GM19025 (cell line): ENCODE data around the gene FOXP2.

Experiments
- ATAC-seq: cut with Tn5 transposase; IDR thresholded peaks from one replicate; pipeline ENCODE4 v1.9.1; 2021; ENCODE audit warnings: mild to moderate bottlenecking, low read depth, moderate library complexity; ENCODE audit not compliant: unreplicated experiment

The FOXP2 gene

DNA sequence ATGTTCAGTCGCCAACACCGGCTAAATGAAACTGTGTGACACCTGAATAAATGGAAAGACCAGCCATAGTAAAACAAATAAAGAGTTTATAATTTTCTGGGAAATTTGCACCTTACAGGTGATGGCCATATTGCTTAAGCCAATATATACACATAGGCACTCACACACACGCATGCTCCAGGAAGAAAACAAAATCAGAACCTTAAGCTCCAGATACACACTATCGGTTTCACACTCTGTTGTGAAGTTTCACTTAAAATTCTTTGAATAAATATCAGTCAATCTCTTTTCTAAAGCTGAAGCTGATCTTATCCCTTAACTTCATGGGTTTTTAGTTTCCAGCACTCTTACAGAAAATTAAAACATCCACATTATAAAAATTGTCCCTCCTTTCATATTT, 280.6 kb downstream of the FOXP2 start:
- no peak for ATAC-seq

DNA sequence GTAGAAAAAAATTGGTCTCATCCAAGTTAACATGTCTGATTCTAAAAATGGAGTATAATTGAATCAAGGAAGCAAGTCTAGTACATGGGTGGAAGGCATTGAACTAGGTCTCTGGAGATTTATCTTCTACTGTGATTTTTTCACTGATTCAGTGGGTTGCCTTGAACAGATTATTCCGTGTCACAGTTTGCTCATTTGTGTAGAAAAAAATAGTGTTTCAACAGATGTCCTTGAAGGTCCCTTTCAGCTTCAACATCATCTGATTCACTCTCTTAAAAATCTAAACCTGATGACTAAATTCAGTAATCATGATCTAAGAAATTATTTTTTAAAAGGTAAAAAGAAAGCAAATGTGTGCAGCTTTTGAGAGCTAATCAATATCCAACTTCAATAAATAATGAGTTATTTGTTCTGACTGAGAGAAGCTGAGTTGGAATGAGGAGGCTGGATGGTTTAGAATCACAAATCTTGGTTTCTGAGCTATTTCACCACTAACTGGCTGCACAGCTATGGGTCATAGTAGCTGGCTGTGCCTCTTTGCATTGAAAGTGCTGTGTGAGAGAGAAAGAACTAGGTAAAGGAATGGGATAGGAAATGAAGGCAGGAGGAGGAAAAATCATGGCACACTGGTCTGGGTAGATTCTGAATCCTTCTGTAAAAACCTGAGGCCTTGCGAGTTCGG, 285.8 kb downstream of the FOXP2 start:
- no peak for ATAC-seq

DNA sequence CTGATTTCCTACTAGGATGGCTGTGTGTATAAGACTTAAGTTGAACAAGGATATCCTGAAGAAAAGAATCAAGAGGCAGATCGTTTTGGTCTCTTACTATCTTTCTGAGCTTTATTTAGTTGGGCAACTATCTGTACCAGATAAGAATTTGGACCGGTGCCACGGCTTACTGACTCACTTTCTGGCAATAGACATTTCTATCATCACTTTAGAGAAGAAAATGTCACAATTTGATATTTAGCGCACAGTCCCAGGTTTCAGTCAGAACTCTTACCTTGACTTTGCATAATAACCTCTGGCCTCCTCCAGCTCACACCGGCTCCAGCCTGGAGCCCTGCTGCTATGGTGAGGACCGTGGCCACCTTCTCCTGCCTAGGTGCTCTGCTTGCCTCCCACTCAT, 289.1 kb downstream of the FOXP2 start:
- no peak for ATAC-seq

DNA sequence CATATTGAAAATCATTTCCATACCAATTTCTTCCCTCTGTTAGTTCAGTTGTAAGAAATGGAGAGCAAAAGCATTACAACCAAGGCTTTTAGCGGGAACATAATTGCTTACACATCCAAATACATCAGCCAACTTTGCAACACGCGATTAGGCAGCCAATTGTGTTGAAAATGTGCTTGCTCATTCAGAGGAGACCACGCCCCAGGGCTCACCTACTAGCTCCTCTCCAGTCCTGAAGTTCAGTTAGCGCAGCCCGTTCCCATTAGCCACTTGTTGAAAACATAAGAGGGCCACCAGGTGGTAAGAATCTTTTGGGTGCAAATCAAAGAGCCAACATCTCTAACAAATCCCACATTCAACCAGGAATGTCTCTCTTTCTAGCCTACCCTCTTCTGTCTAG, 294.0 kb downstream of the FOXP2 start:
- ATAC-seq: no peak

DNA sequence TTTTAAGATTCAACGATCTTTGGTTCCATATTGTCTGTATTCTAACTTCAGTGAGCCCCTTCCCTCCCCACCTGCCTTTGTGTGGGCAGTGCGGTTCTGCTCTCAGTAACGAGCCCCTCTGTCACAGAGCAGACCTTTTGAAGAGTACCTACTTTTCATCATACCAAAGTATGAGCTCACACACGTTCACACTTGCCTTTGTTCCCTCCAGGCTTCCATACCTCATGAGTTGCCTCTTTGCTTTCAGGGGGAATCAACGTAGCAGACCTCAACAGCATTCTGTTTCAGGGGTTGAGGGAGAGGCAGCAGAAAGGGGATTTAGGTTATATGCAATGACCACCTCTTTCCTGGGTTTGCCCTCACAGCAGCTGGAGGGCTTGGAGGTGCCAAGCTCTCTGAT, 295.9 kb downstream of the FOXP2 start:
- no peak for ATAC-seq

DNA sequence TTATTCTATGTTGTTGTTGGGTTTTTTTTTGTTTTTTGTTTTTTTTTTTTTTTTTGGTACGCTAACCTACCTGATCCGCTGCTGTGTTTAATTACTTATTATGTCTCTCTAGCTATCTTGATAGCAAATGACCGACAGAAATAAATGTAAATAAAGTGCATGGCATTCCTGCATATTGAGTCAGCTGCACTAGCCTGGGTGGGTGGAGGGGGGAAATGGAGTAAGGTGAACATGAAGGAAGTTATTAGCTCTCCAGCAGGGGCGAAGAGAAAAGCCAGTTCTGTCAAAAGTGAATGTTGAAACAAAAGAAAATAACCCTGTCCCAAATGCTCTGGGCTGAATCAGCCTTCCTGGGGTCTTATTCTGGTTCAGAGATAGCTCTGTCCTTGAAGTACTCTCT, 296.6 kb downstream of the FOXP2 start:
- no peak for ATAC-seq

DNA sequence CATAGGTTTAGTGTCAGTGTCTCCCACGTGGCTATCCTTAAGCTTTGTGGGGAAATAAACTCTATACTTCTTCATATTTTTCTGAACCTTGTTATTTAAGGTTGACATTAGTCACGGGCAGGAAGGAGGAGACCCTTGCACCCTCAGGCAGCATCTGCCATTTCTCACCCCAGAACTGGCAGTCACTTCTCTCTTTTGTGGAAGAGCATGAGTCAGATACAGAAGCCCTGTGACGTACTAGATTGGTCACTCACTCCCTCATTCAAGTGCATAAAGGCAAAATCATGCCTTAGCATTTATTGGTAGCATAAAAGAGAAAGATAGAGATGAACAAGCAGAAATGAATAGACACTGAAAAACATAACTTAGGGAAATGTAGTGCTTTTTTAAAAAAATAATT, 301.3 kb downstream of the FOXP2 start:
- ATAC-seq: no peak

DNA sequence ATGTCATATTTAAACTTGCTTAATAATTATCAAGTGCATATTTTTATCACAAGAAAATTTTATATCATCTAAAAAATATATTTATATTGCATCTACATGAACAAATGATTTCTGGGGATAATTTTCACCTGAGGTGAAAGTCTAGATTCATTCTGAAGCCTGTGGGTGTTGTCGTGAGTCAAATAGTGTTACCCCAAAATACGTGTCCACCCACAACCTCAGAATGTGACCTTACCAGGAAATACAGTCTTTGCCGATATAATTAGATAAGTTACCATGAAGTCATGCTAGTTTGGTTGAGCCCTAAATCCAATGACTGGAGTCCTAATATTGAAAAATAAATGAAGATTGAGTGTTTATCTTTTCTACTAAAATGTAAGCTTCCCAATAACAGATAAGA, 304.2 kb downstream of the FOXP2 start:
- ATAC-seq: no peak

DNA sequence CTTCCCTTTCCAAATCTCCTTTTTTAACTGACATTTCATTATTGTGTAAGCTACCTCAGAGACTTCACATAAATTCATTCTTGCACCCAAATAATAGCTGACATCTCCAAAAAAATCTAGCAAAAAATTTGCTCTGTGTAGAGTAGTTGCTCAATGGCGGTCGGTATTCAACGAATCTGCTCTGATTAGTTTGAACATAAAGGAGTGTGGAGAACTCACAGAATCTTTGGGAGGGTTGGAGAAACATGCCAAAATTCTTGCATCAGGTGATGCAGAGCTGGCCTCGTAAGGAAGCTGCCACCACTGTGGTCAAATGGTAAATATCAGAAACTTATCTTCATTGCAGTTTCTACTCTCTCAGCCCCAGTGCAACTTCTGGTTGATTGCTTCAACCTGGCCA, 306.1 kb downstream of the FOXP2 start:
- no peak for ATAC-seq

DNA sequence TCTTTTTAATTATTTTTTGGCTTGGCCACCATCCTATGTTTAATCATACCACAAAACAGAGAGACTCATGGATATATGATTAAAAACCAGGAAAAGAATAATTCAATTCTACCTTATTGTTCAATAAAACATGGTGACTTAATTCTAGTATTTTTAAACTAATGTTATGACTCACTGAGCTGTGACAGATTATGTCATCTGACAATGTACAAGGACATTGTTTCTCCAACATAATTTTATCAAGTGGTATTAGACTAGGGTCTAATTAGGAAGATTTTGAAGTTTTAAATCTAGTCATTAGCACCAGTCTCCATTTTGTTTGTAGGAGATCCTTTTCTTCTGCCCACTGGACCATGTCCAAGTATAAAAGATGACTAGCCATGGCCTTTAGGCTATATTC, 307.9 kb downstream of the FOXP2 start:
- ATAC-seq: no peak

DNA sequence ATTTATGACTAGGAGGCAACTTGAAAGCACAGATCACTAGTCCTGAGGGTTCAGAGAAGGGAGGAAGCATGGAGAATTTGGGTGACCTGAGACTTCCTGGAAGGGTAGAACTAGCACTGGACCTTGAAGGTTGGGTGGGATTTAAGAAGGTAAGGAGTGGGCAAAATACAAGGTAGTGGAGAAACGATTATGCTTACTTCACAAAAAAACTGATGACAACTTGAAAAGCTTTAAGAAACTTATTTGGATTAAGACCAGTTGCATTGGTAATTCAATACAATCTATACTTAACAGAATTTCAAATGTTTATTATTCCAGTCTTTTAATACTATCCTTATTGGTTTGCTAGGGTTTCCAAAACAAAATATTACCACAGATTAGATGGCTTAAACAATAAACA, 308.7 kb downstream of the FOXP2 start:
- no peak for ATAC-seq

DNA sequence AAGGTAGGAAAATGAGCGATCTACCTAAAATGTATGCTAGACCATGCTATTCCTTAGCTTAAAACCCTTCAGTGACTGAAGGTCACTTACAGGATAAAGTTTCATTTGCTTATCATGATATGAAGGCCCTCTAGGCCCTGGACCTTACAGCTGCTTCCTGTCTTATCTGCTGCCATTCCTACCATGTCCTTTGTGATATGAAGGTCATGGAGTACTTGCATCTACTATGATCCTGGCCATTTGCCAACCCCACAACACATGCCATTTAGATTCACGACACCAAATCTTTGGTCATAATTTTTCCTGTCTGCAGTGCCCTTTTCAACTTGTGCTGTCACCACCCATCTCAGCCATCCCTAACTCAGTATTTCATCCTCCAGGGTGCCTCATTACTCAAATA, 325.5 kb downstream of the FOXP2 start:
- ATAC-seq: no peak

DNA sequence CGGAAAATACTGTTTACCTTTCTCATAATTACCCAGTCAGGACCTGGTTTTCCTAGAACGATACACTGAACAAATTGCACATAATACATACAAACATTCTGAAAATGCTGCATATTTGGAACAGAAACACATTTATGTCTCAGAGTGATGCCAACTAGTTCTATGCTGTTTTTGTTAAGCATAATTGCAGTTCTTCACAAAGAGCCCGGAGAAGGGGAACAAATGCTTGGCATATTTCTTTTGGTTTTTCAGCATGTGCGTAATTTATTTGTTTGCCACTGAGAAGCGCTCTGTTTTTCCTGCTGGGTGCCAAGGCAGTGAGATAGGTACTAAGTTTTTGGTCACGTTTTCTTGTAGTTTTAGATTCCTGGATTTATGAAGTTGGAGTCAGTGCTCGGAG, 326.3 kb downstream of the FOXP2 start:
- ATAC-seq: no peak

DNA sequence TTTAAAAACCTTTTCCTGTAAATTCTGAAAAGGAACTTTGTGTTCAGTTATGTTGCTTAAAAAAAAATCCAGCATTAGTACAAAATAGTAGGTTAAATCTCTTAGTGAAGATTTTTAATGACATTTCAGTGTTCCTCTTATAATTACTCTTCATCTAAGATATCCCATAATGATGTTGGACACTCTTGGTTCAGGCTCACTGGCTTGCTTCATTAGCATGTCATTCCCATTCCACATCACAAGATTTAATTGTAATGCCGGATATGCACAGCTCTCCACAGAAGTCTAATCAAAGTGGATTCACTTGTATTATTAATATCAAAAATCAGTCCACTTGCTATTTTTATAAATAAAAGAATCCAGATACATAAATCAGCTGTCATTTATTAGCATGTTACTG, 327.3 kb downstream of the FOXP2 start:
- ATAC-seq: no peak
